Activated CD4-positive, alpha-beta memory T cell treated with anti-CD3 and anti-CD28 coated beads, Interleukin-2, amount 10 ng/mL, durations not matched to agents 7 days and 5 days (primary cell): ENCODE results near the gene CLDN5. TPM values are rescaled to one million over a fixed set of nuclear protein-coding genes. Genes with fewer than 3 reads are reported as not detected.

ENCODE experiments used
- CTCF ChIA-PET: fragments of 350-600 bp; sonication (Branson Sonifier 250); formaldehyde crosslinking; loops from one replicate; lab custom pipeline; 2021; ENCODE audit warnings: antibody characterized with exemption, inconsistent platforms; lab: Charles Lee
- POLR2A ChIA-PET: fragments of 350-600 bp; sonication (Branson Sonifier 250); formaldehyde crosslinking; loops from one replicate; lab custom pipeline; 2021; ENCODE audit warnings: antibody characterized with exemption; lab: Charles Lee
- DNase-seq: peaks from one replicate; pipeline ENCODE4 v3.0.0-alpha.2; 2020
- H3K27ac Mint-ChIP-seq: one replicate; pipeline ENCODE4 v1.8.0; 2021; ENCODE audit warnings: mild to moderate bottlenecking, mixed read lengths
- H3K27me3 Mint-ChIP-seq: one replicate; pipeline ENCODE4 v1.8.0; 2021; ENCODE audit warnings: mixed read lengths
- H3K36me3 Mint-ChIP-seq: one replicate; pipeline ENCODE4 v1.8.0; 2021; ENCODE audit warnings: low read depth, mixed read lengths
- H3K4me1 Mint-ChIP-seq: one replicate; pipeline ENCODE4 v1.8.0; 2021; ENCODE audit warnings: mixed read lengths
- H3K4me3 Mint-ChIP-seq: one replicate; pipeline ENCODE4 v1.8.0; 2021; ENCODE audit warnings: mild to moderate bottlenecking, mixed read lengths
- H3K9me3 Mint-ChIP-seq: one replicate; pipeline ENCODE4 v1.8.0; 2021; ENCODE audit warnings: mixed read lengths
- total RNA-seq, 2 experiments: library from RNA; stranded (reverse); gene quantifications; one replicate each; pipeline ENCODE4 v1.2.3, GENCODE V29; 2021

Gene CLDN5
- total RNA-seq, 2 experiments from 2014 or later = 0.38 TPM; not detected in 1

GRCh38 chr22:19504900-19505734 is 19.1 kb downstream of the CLDN5 start:
- CTCF ChIA-PET = no interaction called here
- peaks cover 25% of the 10 kb centered on the region for H3K4me1 Mint-ChIP-seq
- peak overlapping the region; percentile 83 for H3K27ac Mint-ChIP-seq
- no peaks in the 10 kb centered on the region for H3K27me3 Mint-ChIP-seq
- peak; percentile 34 for DNase-seq
- POLR2A ChIA-PET = interaction anchor here (0.9 kb wide), 1 partner anchor 19 kb away, joined by 3 read pairs; the partner anchor contains the start of gene CLDN5
- H3K36me3 Mint-ChIP-seq = peaks cover 32% of the 10 kb centered on the region
- H3K4me3 Mint-ChIP-seq = no peak overlapping the region
- H3K9me3 Mint-ChIP-seq = no peaks in the 10 kb centered on the region

GRCh38 chr22:19503869-19504268 is 20.3 kb downstream of the CLDN5 start:
- POLR2A ChIA-PET = no interaction called here
- H3K27me3 Mint-ChIP-seq = no peaks in the 10 kb centered on the region
- no peak for DNase-seq
- H3K4me1 Mint-ChIP-seq = peaks cover 25% of the 10 kb centered on the region
- H3K36me3 Mint-ChIP-seq = peaks cover 31% of the 10 kb centered on the region
- no peak overlapping the region for H3K4me3 Mint-ChIP-seq
- CTCF ChIA-PET = interaction anchor here (0.6 kb wide), 1 partner anchor 33 kb away, joined by 3 read pairs; no protein-coding TSS in a partner anchor
- H3K27ac Mint-ChIP-seq = no peak overlapping the region
- H3K9me3 Mint-ChIP-seq = no peaks in the 10 kb centered on the region

- no peaks in the 10 kb centered on the region for H3K9me3 Mint-ChIP-seq
- DNase-seq = no peak
- no peak overlapping the region for H3K4me3 Mint-ChIP-seq
- CTCF ChIA-PET = interaction anchor here (0.6 to 1.0 kb wide), 2 partner anchors 12 to 34 kb away, joined by 3 read pairs; no protein-coding TSS in a partner anchor
- H3K36me3 Mint-ChIP-seq = peaks cover 31% of the 10 kb centered on the region
- H3K4me1 Mint-ChIP-seq = peaks cover 25% of the 10 kb centered on the region
- H3K27me3 Mint-ChIP-seq = no peaks in the 10 kb centered on the region
- POLR2A ChIA-PET = no interaction called here
- H3K27ac Mint-ChIP-seq = no peak overlapping the region
These were observed 20.8 kb downstream of the CLDN5 start for GRCh38 chr22:19503367-19503766.

GRCh38 chr22:19501897-19502447 is 22.2 kb downstream of the CLDN5 start:
- ChIA-PET POLR2A (interaction anchor here (0.9 to 1.1 kb wide), 2 partner anchors 8 to 23 kb away, joined by 3 read pairs; partner anchors contain the start of genes CDC45 and UFD1), CTCF (interaction anchor here (1.1 to 1.8 kb wide), 2 partner anchors 128 to 358 kb away, joined by 3 to 8 read pairs; partner anchors contain the start of gene ESS2)
- no peak for DNase-seq
- Mint-ChIP-seq H3K27ac (no peak overlapping the region), H3K36me3 (peaks cover 35% of the 10 kb centered on the region), H3K4me3 (no peak overlapping the region), H3K4me1 (peaks cover 25% of the 10 kb centered on the region), H3K27me3 (no peaks in the 10 kb centered on the region), H3K9me3 (no peaks in the 10 kb centered on the region)

- no peak for DNase-seq
- peaks cover 9% of the 10 kb centered on the region for H3K4me1 Mint-ChIP-seq
- peaks cover 28% of the 10 kb centered on the region for H3K36me3 Mint-ChIP-seq
- no peak overlapping the region for H3K27ac Mint-ChIP-seq
- no peak overlapping the region for H3K4me3 Mint-ChIP-seq
- ChIA-PET CTCF (no interaction called here), POLR2A (no interaction called here)
- no peaks in the 10 kb centered on the region for H3K9me3 Mint-ChIP-seq
- H3K27me3 Mint-ChIP-seq = no peaks in the 10 kb centered on the region
These were observed 24.3 kb downstream of the CLDN5 start for GRCh38 chr22:19499880-19500242.

- ChIA-PET POLR2A (no interaction called here), CTCF (no interaction called here)
- H3K4me3 Mint-ChIP-seq = no peak overlapping the region
- no peak overlapping the region for H3K27ac Mint-ChIP-seq
- no peaks in the 10 kb centered on the region for H3K9me3 Mint-ChIP-seq
- no peak for DNase-seq
- H3K4me1 Mint-ChIP-seq = peaks cover 4% of the 10 kb centered on the region
- no peaks in the 10 kb centered on the region for H3K27me3 Mint-ChIP-seq
- peaks cover 28% of the 10 kb centered on the region for H3K36me3 Mint-ChIP-seq
These were observed 24.9 kb downstream of the CLDN5 start for GRCh38 chr22:19499236-19499879.

- Mint-ChIP-seq H3K27ac (no peak overlapping the region), H3K4me1 (peaks cover under 1% of the 10 kb centered on the region), H3K27me3 (no peaks in the 10 kb centered on the region), H3K36me3 (peaks cover 28% of the 10 kb centered on the region), H3K9me3 (no peaks in the 10 kb centered on the region), H3K4me3 (no peak overlapping the region)
- POLR2A ChIA-PET = interaction anchor here (1.1 kb wide), 1 partner anchor 10 kb away, joined by 3 read pairs; no protein-coding TSS in a partner anchor
- CTCF ChIA-PET = no interaction called here
- DNase-seq = no peak
These were observed 25.4 kb downstream of the CLDN5 start for GRCh38 chr22:19498866-19499190.

- DNase-seq = no peak
- Mint-ChIP-seq H3K9me3 (no peaks in the 10 kb centered on the region), H3K4me3 (no peak overlapping the region), H3K27ac (no peak overlapping the region), H3K36me3 (peaks cover 27% of the 10 kb centered on the region), H3K27me3 (no peaks in the 10 kb centered on the region), H3K4me1 (no peaks in the 10 kb centered on the region)
- ChIA-PET CTCF (interaction anchor here (1.5 kb wide), 1 partner anchor 132 kb away, joined by 5 read pairs; no protein-coding TSS in a partner anchor), POLR2A (interaction anchor here (0.6 to 1.1 kb wide), 2 partner anchors 9 to 54 kb away, joined by 3 read pairs; no protein-coding TSS in a partner anchor)
These were observed 25.9 kb downstream of the CLDN5 start for GRCh38 chr22:19498154-19498865.

GRCh38 chr22:19497245-19497644 is 27.0 kb downstream of the CLDN5 start:
- Mint-ChIP-seq H3K27ac (no peak overlapping the region), H3K27me3 (no peaks in the 10 kb centered on the region), H3K4me1 (peaks cover 4% of the 10 kb centered on the region), H3K36me3 (peaks cover 35% of the 10 kb centered on the region), H3K9me3 (no peaks in the 10 kb centered on the region), H3K4me3 (no peak overlapping the region)
- ChIA-PET POLR2A (no interaction called here), CTCF (interaction anchor here (1.5 kb wide), 1 partner anchor 133 kb away, joined by 5 read pairs; no protein-coding TSS in a partner anchor)
- DNase-seq = no peak

- ChIA-PET CTCF (interaction anchor here (1.0 to 1.6 kb wide), 2 partner anchors 127 to 133 kb away, joined by 3 to 8 read pairs; no protein-coding TSS in a partner anchor), POLR2A (interaction anchor here (0.9 kb wide), 1 partner anchor 49 kb away, joined by 3 read pairs; the partner anchor contains the start of gene C22orf39)
- H3K4me3 Mint-ChIP-seq = no peak overlapping the region
- H3K4me1 Mint-ChIP-seq = peaks cover 14% of the 10 kb centered on the region
- H3K36me3 Mint-ChIP-seq = peaks cover 44% of the 10 kb centered on the region
- no peaks in the 10 kb centered on the region for H3K9me3 Mint-ChIP-seq
- DNase-seq = no peak
- H3K27ac Mint-ChIP-seq = no peak overlapping the region
- H3K27me3 Mint-ChIP-seq = no peaks in the 10 kb centered on the region
These were observed 27.9 kb downstream of the CLDN5 start for GRCh38 chr22:19496324-19496630.

- no peaks in the 10 kb centered on the region for H3K9me3 Mint-ChIP-seq
- CTCF ChIA-PET = interaction anchor here (1.0 to 1.6 kb wide), 2 partner anchors 127 to 134 kb away, joined by 3 to 8 read pairs; no protein-coding TSS in a partner anchor
- peak overlapping the region; percentile 23 for H3K27ac Mint-ChIP-seq
- peaks cover 44% of the 10 kb centered on the region for H3K36me3 Mint-ChIP-seq
- H3K27me3 Mint-ChIP-seq = no peaks in the 10 kb centered on the region
- H3K4me1 Mint-ChIP-seq = peaks cover 14% of the 10 kb centered on the region
- H3K4me3 Mint-ChIP-seq = no peak overlapping the region
- POLR2A ChIA-PET = interaction anchor here (0.9 kb wide), 1 partner anchor 49 kb away, joined by 3 read pairs; the partner anchor contains the start of gene C22orf39
- no peak for DNase-seq
These were observed 28.5 kb downstream of the CLDN5 start for GRCh38 chr22:19495562-19496323.
